MV-4-11 (cell line): ENCODE data around the gene RIMS1.
A peak's percentile ranks its signal among the peaks of the same experiment; 100 is the strongest.

Experiments
- DNase-seq: peaks from one replicate; lab custom pipeline; 2025; lab: John Stamatoyannopoulos, UW

Gene RIMS1

DNA sequence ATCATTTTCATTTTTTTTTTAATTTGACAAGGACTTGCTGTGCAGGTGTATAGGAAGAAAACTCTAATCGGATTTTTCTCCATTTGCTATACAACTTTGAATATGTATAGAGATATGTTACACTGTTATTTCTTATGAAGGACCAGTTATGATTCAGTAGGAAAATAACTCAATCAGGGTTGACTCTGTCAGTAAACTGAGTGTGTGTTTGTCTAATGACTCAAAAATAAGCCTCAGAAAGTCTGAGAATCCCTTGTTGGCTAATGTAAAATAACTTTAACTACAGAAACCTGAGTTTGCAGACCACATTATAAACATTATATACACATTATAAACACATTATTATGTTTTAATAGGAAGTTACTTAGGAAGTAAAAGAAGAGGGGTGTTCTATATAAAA, 352.6 kb downstream of the RIMS1 start:
- DNase-seq = no peak

DNA sequence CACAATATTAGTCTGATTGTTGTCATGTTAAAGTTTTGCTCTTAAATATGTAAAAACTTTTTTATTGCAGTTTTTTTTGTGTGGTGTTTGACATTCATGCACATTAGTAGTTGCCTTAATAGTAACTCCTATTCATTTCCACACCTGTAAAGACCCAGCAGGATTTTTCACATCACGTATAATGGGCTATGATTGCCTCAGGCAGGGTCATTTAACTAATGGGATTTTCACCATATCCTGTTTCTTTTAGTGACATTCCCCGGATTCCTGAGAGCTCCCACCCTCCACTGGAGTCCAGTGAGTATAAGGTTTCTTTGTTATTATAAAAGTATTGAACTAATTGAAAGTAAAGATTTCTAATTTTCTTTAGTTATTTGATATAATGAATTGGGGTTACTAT, 359.2 kb downstream of the RIMS1 start:
- DNase-seq = no peak

DNA sequence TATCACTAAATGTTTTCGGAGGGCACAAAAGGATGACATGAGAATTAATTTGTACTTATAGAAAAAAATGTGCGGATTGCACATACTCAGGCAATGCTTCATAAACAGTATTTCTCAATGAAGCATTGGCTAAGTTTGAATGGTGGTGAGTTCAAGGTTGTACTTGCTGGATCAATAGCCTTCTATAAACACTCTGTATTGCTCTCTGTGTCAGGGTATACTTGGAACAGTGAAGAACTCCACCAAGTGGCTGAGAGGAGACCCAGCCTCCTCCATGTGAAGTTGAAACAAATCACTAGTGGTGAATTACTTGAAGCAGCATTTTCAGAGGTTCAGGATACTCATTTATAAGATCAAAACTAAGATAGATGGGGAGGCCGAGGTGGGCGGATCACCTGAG, 360.6 kb downstream of the RIMS1 start:
- no peak for DNase-seq

DNA sequence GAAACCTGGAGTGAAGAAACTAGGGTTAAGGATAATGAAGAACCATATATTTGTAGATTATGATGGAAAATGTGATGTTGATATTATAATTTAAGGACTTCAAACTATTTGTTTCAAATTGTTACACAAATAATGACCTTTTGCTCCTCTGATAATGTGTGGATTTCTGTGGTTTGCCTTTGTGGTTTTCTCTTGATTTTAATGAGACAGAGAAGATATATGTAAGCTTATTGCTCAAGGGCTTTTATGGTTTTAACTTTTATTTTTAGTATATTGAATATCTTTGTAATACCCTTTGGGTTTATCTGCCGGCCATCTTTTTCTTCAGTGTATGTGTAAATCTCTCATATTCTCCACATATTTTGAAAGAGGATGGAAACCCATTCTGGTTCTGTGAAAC, 362.3 kb downstream of the RIMS1 start:
- DNase-seq = peak; percentile 11

DNA sequence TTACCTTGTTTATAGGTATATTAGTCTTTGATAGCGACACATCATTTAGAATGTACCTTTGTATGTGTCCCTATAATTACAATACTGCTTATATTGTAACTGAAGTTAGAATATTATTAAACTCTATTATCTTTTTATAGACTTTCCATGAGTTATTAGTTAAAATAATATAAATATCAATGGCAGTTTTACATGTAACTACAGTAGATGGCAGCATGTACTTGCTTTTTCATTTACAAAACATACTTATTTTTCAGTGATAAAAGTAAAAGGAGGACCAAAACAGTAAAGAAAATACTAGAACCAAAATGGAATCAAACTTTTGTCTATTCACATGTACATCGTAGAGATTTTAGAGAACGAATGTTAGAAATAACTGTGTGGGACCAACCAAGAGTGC, 364.3 kb downstream of the RIMS1 start:
- DNase-seq = no peak

DNA sequence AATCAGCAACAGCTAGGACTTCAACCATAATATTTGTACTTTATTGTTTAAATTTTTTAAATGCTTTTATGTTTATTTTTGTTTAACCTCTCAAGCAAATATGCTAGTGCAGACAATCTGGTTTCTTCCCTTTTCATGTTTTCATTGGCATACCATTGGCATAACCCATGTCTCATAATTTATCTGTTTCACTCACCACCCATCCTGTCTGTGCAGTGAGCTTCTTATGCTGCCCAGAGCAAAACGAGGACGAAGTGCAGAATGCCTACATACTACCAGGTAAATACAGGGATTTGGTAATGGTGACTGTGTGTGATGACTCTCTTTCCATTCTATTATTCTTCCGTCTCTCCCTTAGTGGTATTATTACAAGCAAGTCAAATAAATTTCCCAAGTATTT, 374.1 kb downstream of the RIMS1 start:
- no peak for DNase-seq

DNA sequence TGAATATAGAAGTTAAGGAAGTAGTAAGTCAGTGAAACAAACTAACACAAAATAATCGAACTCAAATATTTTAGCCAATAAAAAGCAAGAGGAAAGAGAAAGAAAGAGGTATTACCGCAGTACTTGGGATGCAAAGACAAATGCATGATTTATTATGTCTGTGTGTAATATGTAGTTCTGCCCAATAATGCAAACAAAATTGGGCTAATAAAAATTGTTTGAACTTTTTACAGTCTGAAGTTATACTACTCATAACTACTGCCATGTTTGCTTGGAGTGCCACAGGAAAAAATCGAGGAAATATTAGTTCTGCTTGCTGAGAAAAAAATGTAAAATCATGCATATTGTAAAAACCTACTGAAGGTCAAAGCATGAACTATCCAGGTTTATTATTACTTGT, 375.2 kb downstream of the RIMS1 start:
- DNase-seq = no peak

DNA sequence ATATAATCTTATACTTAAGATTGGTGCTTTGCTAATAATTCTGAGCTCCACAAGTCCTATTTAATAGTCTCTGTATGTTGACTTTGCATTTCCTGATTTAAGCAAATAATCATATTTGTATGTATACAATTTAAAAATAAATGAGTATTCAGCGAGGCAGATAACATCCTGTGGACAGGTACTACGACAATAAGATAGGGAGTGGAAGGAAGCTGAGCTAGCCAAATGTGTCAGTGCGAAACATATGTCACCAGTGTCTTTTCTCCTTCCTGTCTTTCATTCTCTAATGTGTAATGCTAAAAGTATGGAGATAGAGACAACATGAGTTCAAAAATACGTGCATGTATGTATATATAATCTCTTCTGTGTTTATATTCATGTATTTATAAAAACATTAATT, 375.9 kb downstream of the RIMS1 start:
- DNase-seq = no peak

DNA sequence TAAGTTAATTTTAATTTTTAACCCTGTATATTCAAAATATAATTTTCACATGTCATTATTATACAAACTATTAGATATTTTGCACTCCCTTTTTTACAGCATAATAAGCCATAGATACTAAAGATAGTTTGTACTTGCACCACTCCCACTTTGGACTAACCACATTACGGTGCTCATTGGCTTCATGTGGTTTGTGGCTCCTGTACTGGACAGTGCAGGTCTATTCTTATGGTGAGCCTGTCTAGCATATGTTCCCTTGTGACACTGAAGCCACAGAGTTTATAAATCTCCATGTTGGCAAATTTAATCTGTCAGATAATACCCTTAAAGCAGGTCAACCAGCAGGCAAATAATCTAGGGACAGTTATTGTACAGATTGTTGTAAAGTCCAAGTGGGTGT, 381.1 kb downstream of the RIMS1 start:
- no peak for DNase-seq

DNA sequence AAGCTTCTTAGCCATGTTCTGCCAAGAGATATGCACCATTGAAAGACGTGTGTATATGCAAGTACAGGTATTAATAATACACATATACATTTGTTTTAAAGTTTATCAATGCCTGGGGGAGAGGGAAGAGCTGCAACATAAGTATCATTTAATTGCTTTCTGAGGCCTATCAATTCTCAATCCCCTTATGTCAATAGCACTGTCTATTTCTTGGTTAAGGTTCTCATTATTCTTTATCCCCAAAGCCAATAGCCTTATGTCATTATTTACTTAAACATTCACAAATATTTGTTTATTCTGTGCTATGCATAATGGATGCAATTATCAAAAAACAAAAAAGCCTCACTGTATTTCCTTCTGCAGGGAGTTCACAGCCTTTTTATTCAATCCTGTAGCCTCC, 385.2 kb downstream of the RIMS1 start:
- DNase-seq = no peak

DNA sequence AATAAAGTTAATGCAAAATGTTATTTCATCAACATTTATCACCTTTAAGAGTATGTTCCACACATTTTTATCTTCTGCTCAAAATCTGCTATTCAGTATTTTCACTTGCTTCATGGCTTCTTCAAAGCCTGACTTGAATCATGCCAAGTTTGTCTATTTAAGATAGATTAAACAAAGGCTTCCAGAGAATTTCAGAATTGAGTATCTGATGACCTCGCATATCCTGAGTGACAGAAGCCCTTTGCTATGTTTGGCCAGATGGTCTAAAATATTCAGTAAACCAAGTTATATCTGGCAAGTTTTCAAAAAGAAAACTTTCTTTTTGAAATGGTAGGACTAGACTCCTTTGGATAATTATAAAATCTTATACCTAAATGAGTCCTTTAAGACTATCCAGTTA, 386.6 kb downstream of the RIMS1 start:
- no peak for DNase-seq

DNA sequence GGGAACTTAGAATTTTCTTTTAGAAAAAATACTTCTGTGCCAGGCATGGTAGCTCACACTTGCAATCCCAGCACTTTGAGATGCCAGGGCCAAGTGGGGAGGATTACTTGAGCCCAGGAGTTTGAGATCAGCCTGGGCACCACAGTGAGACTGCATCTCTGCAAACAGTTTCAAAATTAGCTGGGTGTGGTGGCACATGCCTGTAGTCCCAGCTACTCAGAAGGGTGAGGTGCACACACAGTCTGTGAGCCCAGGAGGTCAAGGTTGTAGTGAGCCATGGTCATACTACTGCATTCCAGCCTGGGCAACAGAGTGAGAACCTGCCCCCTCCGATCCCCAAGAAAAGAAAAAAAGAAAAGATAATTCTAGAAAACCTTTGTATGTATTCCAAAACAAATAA, 389.5 kb downstream of the RIMS1 start:
- no peak for DNase-seq

DNA sequence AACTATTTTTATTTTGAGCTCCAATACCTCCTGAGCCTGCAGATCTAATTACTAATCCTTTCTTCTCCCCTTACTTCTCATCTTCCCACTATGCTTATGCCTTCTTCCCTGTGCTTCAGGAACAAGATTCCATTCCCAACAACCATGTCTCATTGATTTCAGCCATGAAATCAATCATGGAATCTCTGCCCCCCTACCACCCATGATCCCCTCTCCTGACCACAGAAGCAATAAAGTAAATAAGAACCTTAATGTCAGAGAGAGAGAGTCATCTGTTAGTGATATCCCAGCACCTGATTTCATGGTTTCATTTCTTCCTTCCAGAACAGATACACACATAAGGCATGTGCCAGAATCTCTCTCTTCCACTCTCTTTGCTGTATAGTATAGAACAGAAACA, 395.9 kb downstream of the RIMS1 start:
- no peak for DNase-seq

DNA sequence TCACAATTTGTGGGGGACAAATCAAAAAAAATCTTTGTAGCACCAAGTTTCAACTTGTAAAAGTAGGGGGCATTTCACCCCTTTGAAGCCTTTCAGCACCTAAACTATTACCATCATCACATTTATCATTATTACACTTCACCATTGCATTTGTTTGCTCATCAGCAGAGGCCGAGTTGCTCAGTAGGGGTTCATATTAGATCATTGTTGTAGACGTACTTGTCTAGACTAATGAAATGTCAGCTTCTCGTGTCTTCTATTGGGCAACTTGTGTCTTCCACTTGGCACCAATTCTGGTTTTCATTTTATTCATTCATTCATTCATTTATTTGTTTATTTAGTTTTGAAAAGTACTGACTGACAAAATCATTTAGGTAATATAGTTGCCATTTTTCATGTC, 397.2 kb downstream of the RIMS1 start:
- DNase-seq = no peak

DNA sequence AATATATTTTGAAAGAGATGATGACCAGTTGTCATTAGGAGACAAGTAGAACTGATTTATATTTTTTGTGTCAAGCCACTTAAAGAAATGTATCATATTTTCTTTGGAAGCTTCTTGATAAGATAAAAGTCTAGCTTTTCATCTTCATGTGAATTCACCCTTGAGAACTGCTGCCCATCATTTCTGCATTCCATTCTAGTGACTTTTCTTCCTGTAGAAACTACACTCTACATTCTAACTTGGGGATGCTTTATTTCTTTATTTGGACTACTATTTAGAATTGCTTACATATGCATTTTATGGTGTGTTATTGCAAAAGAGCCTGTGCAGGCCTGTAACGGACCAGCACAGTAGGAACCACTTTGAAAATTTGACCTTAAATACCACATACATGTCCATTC, 400.6 kb downstream of the RIMS1 start:
- no peak for DNase-seq

DNA sequence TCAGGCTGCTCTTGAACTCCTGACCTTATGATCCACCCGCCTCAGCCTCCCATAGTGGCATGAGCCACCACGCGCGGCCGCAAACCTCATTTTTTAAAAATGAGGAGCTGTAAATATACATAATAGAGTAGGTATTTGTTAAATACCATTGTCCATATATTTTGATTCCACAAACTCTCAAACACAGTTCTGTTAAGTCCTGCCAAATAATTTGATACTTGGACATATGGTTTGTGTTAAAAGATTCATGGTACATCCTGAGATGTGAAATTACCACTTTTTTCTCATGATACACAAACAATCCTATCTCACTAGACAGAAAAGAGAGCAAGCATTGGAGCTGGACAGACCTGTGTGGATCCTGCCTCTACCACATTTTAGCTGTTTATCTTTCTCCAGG, 401.5 kb downstream of the RIMS1 start:
- no peak for DNase-seq

DNA sequence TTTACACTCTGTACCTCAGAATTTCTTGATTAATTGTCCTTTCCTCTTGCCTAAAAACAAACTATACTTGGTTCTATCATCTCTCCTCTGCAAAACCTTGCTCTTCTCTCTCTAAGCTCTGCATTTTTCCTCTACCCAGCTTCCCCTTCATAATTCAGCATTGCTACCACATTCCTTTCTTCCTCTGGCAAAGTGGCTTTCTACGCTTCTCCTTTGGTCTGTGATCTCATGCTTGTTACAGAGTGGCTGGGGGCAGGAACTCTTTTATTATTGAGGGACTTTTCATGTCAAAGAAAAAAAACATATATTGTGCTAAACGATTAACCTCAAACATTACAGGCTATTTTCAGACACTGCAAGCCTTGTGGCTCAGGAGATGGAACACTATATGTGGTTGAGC, 402.2 kb downstream of the RIMS1 start:
- no peak for DNase-seq

DNA sequence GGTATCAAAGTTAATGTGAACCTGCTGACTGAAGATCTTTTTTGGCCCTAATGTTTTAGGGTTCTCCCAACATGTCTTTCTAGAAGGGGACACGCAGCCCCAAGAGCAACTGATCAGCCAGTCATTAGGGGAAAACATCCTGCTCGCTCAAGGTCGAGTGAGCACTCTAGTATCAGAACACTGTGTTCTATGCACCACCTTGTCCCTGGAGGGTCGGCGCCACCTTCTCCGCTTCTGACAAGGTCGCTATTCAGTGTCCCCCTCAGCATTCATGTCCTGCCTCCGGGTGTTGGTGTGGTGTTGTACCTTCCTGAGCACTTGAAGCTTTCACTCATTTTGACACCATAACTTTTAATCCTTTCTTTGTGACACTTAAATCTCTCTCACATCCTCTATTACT, 404.3 kb downstream of the RIMS1 start:
- no peak for DNase-seq

DNA sequence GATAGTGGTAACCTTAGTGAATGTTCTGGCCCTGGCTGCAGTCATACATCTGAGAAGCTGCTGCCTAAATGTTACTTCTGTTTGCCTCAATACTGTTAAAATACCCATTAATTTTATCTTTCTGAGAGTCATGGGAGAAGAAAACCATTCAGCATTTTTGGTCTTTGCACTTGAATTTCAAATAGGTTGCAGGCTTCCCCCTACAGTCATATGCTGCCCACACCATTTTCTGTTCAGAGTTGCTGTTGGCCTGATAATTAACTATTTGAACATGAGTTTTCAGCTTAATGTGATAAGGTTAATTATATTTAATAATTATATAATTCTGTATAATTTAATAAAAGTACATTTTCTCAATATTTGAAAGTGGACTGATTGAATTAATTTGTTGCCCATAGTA, 410.0 kb downstream of the RIMS1 start:
- no peak for DNase-seq

DNA sequence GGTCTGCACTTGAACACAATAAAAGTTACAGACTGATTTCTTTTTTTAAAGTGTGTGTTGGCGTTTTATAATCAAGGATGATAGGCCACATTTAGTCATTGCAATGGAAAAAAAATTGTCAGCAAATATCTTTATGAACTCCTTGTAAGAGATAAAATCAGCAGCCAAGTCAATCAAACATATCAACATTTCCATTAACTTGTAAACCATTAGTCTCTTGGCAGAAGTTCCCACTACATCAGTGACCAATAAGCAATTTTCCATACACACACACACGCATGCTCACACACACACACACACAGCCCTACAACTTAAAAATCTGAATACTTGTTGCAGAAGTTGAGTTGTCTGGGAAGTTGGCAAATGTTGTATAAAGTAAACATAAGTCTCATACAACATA, 419.6 kb downstream of the RIMS1 start:
- no peak for DNase-seq

DNA sequence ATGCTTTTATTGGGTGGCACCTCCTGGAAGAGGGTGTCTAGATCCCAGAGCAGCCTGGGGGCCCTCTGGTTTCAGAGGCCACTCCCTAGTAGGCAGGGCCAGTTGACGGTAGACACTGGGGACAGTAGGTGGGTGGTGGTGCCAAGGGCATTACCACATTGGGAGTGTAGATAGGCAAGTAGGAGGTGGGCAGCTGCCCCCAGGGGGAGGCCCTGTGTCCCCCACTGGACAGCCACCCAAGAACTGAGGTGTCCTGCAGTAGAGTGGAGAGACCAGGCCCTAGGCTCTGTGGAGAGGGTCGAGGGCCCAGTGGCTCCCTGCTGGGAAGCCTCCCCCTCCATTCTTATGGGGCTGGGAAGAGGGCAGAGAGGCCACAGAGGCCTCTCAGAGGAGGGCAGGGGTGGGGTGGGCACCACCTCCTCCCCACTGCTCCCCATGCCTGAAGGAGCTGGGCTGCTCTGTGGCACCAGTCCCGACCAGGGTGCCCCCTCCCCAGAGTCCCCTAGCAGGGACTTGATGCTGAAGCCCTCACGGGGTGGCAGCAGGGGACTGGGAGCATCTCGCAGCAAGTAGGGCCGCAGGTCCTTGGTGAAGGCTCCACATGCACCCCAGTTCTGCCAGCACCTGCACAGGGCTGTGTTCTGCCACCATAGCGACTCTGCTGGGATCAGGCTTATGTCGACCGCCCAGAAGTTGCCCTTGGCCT, 430.5 kb downstream of the RIMS1 start:
- DNase-seq = no peak

DNA sequence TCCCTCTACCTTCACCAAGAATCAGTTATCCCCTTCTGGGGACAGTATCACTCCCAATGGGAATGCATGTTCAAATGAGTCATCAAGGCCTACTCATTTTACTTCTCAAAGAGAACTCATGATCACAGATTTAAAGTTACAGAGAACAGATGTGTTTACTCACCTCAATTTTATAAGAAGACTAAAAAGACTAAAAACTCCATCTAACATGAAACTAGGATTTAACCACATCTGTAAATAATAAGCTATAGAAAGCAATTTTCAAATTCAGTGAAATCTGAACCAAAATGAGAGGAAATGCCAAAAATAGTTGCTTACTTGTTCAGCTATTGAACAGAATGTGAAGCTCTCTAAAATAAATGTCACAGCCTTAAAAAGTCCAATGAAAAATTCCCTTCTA, 435.4 kb downstream of the RIMS1 start:
- no peak for DNase-seq

DNA sequence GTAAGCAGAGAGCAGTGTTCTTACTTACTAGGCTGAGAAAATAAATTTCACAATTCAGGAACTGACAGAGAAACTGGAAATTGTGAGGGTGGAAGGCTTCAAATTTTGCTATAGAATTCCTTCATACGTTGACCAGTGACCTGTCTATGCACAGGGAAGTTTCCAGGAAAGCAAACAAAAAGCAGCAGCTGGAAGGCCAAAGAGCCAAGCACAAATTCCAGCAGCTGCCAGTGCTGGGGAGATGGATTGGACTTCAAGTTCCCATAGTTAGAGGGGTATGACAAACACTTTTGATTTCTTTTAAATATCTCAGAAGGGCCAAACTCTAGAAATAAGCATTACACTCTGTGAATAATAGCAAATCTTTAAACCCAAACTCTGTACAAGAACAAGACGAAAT, 436.4 kb downstream of the RIMS1 start:
- DNase-seq = no peak

DNA sequence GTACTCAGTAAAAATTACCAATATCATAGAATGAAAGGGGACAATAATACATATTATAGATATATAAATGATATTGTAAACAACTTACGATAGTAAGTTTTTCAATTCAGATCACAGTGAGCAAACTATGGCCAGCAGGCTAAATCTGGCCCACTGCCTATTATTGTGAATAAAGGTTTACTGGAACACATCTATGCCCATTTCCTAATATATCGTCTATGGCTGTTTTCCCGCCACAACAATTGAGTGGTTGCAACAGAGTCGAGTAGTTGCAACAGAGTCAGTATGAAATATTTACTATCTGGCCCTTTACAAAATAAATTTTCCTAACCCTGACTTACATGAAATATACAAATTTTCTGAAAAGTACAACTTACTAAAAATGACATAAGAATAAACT, 438.2 kb downstream of the RIMS1 start:
- no peak for DNase-seq

DNA sequence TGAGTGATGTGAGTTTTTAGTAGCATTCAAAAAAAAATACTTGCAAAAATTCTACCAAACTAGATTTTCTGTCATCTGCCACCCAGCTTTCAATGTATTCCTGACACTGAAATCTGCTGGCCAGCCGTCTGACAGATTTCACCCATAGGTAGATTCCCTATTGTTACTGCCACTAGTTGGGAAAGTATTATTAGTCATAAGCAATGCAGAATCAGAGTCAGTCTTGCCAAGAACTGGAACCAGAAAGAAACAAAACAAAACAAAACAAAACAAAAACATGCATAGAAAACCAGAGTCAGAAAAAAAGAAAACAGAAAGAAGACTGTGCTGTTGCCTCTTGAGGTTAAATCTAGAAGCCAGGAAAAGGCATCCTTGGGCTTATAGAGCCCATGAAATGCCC, 442.4 kb downstream of the RIMS1 start:
- DNase-seq = no peak
